Gastroesophageal sphincter (tissue), 3 donors: Measurements from ENCODE around the gene PTDSS2.

Experiments used
- POLR2A ChIP-seq, 2 donors: fragments of 450-650 bp; IDR thresholded peaks; one replicate each; pipeline ENCODE4 v1.6.1; 2017; ENCODE audit warnings: antibody characterized with exemption in 2 of 2, mild to moderate bottlenecking in 2 of 2, moderate library complexity in 1 of 2
- POLR2AphosphoS5 ChIP-seq: sonication (generic); formaldehyde crosslinking; IDR thresholded peaks from one replicate; pipeline ENCODE4 v1.6.1; 2017; ENCODE audit warnings: antibody characterized with exemption
- TF ChIP-seq, protein P1 (sequence below), 4 experiments: fragments of 200-600 bp in 2 of 4; fragments of 450-650 bp in 2 of 4; sonication (generic) in 1 of 4; IDR thresholded peaks; one replicate each; pipeline ENCODE4 v1.5.1; 2017 to 2019; ENCODE audit warnings: antibody characterized with exemption in 4 of 4, mild to moderate bottlenecking in 2 of 4, moderate library complexity in 2 of 4

DNA sequence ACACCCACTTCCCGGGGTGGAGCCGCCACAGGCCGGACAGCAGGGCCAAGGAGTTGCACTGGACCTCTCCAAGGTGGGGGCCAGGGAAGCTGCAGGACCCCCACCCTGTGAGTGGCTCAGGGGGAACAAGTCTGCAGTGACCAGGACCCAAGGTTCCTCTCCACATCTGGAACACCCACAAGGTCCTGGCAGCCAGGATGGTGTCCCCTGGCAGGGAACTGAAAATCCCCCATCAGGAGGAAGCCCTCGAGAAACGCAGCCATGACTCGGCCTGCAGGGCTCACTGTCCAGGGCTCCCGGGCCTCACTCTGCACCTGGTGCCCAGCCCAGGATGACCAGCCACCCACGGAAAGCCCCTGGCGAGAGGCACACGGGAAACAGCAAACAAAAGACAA lies 45.5 kb downstream of the PTDSS2 start:
- no peak for TF ChIP-seq POLR2AphosphoS5
- TF ChIP-seq, protein P1, sequence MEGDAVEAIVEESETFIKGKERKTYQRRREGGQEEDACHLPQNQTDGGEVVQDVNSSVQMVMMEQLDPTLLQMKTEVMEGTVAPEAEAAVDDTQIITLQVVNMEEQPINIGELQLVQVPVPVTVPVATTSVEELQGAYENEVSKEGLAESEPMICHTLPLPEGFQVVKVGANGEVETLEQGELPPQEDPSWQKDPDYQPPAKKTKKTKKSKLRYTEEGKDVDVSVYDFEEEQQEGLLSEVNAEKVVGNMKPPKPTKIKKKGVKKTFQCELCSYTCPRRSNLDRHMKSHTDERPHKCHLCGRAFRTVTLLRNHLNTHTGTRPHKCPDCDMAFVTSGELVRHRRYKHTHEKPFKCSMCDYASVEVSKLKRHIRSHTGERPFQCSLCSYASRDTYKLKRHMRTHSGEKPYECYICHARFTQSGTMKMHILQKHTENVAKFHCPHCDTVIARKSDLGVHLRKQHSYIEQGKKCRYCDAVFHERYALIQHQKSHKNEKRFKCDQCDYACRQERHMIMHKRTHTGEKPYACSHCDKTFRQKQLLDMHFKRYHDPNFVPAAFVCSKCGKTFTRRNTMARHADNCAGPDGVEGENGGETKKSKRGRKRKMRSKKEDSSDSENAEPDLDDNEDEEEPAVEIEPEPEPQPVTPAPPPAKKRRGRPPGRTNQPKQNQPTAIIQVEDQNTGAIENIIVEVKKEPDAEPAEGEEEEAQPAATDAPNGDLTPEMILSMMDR (IDR thresholded peaks at IDR 0.05) = no peak
- TF ChIP-seq POLR2A (IDR thresholded peaks at IDR 0.05) = no peak
